GM19043 (cell line): ENCODE measurements around the gene AIG1.
"Not testable (repeated sequence)": the region's sequence is repeated elsewhere in the genome, so short reads cannot be mapped to it uniquely, and the experiment has no call there.

Experiments used
- ATAC-seq: cut with Tn5 transposase; IDR thresholded peaks from one replicate; pipeline ENCODE4 v1.9.1; 2021; ENCODE audit warnings: low read depth; ENCODE audit not compliant: unreplicated experiment

Gene AIG1

DNA sequence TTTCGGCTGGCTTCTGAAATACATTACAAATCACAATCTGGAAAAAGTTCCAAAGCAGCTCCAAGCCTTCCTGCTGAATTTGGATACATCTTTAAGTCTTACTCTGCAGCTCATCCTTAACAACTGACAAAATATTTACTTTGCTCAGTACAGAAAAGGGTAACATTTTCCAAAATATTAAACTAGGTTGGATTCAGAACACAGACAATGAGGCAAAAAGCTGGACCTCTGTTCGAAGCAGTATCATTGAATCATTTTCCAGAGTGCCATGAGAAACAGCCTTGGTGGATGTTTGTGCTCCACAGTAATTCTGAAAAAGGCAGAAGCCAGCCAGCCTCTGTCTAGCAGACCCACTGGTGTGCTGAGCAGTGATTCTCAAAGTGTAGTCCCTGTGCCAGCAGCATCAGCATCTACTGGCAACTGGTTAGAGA lies 162.1 kb downstream of the AIG1 start:
- ATAC-seq = no peak

DNA sequence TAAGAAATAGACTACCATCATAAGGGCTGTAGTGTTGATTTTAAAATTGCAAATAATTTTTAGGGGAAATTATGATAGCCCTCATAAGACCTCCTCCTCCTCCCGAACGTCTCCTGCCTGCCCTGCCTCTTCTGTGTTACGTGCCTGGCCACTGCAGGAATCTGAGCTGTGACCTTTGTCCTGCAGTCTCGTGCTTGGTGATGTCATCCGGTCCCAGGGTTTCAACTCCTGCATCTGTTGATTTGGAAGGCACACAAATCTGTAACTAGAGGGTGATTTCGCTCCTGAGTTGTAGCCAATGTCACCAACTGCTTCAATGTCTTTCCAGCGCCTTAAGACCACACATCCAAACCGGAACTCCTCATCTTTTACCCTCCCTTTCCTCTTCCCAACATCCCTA lies 163.2 kb downstream of the AIG1 start:
- ATAC-seq = no peak

DNA sequence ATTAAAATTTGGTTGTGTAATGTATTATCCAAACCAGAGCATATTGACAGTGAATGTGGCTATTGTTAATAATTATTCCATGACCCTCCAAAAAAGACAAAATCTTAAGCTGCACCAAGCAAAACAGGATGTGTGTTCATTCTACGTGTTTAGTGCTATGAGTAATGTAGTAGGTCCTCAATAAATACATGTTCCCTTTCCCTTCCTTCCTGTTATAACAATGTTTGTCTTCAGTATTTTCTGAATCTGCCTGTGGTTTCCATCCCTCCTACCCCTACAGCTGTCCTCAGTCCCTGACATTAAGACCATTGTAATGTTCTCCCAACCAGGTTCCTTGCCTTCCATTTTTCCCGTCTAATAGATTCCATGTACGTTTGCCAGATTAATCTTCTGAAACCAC lies 163.8 kb downstream of the AIG1 start:
- no peak for ATAC-seq

DNA sequence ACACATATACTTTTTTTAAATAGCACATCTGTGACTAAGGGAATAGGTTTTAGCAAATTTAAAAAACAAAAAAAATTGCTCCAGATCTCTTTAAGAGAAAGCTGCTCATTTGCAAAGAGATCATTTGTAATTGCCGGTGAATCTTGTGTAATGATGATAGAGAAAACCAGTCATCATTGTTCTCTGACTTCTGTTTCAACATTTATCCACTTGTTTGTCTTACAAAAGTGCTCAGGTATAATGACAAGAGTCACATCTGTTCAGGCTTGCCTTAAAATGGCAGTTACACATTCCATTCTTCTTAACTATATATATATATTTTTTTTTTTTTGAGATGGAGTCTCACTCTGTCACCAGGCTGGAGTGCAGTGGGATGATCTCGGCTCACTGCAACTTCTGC lies 165.2 kb downstream of the AIG1 start:
- no peak for ATAC-seq

DNA sequence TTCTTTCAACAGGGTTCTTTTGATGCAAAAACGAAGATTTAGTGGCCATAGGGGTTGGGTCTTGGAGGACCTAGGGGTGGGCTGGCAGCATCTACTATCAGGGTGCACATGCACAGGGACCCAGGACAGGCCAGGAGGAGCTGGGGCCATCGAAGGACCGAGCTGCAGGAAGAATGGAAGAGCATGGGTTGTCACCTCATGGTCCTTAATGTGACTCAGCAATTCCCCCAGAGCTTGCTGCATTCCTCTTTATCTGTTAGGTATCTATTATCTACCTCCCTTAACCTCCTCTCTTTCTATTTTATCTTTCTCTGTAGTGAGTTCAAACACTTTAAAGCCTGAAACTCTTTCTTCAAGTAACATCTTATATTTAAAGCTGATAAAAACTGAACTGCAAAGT lies 167.0 kb downstream of the AIG1 start:
- no peak for ATAC-seq

DNA sequence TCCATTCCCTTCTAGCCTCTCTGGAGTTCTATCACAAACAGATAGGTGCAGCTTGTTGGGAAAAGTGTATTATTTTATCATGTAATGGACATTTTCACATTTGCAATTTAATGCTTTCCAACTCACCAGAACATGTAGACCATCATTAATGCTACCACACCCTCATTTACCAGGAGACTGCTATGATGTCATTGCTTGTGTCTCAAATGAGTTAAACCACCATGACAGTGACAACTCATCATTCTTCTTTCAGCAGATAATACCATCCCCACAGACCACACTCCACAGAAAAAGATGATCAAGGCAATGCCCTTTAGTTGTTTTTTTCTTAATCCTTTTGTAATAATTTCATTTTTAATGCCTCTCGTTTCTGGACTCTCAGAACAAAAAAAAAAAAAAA lies 168.7 kb downstream of the AIG1 start:
- ATAC-seq = no peak

DNA sequence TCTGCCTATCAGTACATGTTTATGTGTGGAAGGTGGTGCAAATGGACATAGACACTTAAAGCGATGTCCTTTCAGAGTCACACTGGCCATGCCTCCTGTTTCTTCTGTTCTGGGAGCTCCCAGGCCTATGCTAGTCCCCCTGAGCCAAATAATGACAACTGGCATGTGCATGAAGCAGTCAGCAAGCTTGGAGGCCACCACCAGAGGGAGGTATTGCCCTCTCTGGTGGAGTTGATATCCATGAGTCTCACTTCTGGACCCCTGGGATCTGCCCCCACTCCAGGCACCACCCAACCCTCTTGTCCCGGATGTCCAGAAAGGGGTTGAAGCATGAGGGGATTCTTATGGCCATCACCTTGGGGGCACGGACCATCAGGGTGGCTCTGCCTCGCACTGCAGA lies 172.2 kb downstream of the AIG1 start:
- no peak for ATAC-seq

DNA sequence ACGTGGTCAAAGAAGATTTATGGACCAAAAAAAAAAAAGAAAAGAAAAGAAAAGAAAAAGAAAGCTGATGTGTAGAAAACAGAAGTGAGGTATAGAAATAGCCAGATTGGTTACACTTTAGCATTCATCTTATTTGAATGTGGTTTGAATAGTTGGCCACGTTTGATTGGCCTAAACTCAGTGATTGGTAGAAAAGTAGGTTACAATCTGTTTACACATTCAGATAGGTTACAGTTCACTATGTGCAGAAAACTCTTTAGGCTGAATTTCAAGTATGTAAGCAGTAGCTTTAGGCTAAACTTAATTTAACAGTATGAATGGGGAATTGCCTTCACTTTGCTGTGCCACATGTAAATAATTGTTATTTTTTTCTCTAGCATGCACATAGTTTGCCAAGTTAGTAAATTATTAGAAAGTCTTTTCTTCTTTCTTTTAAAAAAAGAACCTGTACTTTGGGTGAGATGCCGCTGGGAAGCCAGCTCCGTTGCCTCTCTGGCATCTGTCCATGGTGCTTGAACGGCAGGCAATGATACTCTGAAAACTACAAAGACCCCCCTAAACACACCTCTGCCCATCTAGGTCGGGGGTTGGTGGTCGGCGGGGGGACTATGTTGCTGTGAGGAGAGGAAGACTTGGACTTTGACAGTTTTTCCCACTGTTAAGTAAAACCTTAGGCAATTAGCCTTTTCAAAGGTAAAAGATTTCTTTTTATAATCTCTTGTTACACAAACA lies 173.0 kb downstream of the AIG1 start:
- ATAC-seq = no peak

DNA sequence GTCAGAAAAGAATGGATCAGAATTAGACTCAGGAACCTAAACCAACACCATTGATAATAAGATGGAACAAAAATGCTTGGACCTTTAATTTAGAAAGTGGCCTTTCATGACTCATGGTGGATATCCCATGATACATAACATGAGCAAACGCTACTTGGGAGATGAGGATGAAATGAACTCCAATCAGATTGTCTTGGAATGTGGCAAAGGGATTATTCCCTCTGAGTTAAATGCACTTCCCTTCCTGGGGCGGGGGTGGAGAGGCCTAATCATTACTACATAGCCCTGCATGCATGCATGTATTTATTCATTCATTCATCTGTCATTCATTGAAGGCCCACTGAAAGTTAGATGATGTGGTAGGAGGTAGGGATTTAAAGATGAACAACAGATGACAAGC lies 174.0 kb downstream of the AIG1 start:
- ATAC-seq = no peak

DNA sequence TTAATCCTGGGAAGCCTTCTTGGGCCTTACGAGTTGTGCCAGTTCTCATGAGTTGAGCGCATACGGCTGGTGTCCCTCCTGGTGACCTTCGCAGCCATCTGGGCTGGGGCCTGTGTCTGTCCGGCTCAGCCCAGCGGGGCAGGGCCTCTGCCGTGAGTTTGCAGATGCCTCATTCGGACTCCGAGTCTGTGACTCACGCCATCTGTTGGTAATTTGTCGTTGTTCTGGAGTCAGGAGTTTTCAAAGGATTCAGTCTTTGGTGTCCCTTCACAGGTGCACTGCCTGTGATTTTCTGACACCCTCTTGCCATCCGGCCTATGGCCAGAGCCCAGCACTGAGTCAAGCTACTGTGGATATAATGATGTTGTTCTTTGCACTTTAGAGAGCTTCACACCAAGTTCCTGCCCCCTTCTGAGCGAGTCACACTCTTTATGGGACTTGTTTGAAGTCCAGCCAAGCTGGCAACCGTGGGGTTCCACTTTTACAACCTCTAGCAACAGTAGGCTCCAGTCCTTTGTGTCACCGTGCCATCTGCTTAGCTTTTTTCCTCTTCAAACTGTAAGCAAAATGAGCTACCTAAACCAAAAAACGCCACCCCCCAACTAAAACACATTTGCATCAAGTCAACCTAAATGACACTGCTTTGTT lies 175.6 kb downstream of the AIG1 start:
- ATAC-seq = no peak

DNA sequence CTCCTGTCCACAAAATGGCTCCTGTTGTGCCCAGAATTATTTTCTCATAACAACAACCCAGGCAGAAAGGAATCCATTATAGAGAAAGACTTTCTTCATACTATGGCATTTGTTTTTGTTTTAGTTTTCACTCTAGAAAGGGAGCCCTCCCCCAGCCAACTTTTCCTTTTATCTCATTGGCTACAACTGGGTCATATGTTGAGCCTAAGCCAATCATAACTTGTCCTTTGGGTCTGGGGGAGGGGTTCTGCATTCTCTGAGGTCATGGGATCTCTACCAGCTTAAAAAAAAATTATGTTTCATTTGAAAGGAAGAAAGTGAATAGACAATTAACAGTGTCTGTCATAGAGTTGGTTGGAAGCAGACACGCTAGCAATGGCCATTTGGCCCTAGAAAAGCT lies 177.6 kb downstream of the AIG1 start:
- ATAC-seq = no peak

DNA sequence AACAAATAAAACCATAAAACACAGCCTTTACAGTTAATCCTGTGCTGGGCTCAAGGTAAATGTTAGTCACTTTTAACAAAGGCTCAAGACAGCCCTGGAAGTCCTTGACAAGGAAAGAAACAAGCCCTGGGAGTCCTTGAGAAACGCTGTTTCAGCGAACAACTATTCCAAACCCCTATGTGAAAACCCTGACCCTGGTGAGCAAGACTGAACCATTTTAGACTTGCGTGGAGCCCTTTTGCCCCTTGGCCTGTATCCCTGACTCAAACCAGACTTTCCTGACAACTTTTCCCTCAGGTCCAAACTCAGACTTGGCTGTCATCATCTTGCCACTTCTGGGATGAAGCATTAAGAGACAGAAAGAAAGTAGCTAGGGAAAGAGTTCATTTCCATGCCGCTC lies 180.4 kb downstream of the AIG1 start:
- ATAC-seq = no peak

DNA sequence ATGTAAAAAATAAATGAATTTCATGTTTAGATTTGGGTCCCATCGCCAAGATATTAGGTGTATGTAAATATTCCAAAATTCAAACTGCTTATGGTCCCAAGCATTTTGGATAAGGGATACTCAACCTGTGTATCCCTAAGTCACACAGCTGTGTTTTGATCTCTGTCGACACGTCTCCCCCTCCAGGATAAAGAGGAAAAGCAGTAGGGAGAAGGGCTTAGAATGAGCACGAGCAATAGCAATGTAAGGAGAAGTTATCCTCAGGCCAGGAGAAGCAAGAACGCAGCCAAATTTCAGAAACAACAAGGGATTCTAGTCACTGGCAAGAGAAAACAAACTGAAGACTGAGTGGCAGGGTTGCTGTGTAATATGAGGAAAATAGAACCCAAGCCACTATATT lies 181.2 kb downstream of the AIG1 start:
- ATAC-seq = no peak

DNA sequence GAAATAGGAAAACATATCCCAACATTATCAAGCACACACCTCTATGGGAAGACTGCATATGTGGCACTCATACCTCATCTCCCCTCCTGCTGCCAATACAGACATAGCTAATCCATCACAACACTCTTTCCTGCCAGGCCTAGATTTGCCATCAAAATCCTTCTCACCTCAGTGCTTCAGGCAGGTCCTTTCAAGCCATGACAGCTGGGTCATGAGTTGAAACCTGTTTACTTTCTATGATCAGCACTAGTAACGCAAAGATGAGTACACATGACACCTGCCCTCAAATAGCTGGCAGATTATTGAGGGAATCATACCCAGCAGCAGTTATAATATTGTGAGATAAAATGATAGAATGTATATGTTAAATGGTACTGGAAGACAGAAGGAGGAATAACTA lies 183.1 kb downstream of the AIG1 start:
- ATAC-seq = no peak

DNA sequence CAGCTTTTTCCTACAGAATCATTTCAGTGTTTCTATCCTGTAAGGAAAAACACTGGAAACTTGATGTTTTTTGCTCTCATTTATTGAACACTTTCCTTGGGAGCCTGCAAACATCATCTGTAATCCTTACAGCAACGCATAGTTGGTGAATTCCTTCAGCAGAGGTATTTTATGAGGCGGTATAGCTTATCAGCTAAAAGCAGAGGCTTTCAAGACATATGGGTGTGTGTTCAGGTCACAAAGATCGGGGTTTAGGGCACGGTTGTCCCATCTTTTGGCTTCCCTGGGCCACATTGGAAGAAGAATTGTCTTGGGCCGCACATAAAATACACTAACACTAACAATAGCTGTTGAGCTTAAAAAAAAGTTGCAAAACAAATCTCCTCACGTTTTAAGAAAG lies 185.0 kb downstream of the AIG1 start:
- no peak for ATAC-seq

DNA sequence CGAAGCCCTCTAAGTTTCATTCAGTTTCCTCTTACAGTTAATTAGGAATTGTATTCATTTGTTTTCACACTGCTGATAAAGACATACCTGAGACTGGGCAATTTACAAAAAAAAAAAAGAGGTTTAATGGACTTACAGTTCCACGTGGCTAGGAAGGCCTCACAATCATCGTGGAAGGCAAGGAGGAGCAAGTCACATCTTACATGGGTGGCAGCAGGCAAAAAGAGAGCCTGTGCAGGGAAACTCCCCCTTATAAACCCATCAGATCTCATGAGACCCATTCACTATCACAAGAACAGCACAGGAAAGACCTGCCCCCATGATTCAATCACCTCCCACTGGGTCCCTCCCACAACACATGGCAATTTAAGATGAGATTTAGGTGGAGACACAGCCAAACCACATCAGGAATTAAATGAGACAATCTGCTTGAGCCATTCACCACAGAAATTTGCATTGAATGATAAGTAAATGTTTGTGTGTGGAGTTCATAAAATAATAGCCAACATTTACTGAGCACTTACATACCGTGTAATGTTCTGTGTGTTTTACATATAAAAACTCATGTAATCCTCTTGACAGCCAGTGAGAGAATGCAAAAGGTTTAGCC lies 185.6 kb downstream of the AIG1 start:
- ATAC-seq = not testable (repeated sequence)

DNA sequence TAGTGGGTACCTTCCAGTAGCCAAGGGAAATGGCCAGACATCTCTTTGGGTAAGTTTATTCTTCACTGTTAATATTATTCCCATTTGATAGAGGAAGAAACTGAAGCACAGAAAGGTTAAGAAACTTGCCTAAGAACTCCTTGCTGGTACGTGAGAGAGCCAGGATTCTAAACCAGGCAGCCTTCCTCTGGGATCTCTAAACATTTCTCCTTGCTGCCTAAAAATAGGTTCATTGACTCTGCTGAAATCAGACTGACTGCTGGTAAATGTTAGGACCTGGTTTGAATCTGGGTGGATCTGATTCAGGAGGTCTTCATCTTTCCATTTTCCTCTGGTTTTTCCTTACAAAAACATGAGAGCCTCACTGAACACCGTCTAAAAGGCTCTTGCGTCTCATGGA lies 186.9 kb downstream of the AIG1 start:
- ATAC-seq = no peak

DNA sequence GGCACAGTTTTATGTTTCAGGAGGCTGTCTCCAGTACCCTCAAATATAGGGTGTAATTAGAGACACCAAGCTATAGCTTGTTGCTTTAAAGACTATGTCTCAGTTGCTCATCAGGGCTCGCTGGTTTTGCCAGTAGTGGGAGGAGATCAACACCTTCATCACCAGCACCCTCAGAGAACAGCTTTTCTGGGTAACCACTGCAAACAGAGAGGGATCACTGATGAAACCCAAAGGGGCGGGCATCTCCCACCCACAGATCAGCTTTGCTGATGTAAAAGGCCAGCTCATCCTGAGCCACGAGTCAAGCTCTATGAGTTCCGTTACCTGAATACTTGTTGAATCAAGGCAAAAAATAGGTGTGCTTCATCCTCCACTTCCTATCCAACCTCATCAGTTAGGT lies 187.7 kb downstream of the AIG1 start:
- no peak for ATAC-seq

DNA sequence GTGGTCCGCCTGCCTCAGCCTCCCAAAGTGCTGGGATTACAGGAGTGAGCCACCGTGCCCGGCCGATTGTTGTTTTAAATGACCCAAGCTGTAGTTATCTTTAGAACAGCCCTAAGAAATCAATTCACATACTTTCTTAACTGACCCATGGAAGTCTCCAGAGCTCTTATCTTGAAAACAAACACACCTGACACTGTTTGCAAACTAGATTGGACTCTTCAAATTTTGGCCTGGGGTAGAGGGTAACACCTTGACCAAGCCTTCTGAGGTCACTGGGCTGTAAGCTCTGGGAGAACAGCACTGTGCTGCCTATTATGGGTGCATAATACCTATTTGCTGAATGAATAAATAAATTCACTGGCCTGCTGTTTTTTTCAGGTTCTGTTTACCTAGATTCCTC lies 190.6 kb downstream of the AIG1 start:
- ATAC-seq = no peak

DNA sequence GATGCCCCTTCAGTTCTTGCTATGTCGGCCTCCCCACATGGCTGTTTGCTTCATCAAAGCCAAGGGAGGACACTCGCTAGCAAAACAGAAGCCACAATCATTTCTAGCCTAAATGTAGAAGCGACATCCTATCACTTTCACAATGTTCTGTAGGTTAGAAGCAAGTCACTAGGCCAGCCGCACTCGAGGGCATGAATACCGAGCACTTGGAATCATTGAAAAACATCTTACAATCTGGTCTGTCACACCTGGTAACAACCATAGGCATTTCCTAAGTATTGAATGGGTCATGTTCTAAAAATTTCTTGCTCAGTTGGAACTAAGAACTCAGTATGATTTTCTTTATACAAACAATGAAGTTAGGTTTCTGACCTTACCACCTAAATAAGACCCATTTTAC lies 192.3 kb downstream of the AIG1 start:
- no peak for ATAC-seq

DNA sequence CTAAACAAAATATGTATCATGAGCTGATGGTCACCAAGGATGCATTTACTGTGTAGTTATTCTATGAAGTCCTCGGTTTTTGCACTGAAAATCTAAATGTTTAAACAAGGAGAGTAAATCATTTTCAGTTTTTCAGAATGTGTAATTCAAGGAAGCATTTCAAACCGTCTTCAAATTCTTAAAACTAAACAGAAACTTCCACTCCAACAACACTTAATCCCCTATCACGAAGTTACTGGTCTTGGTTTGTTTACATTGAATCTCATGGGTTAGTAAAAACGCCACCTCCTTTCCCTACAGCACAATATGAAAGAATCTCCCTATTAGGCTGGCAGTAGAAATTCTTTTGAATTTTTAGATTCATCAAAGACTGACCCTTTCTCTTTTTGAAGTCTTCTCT lies 192.9 kb downstream of the AIG1 start:
- ATAC-seq = no peak

DNA sequence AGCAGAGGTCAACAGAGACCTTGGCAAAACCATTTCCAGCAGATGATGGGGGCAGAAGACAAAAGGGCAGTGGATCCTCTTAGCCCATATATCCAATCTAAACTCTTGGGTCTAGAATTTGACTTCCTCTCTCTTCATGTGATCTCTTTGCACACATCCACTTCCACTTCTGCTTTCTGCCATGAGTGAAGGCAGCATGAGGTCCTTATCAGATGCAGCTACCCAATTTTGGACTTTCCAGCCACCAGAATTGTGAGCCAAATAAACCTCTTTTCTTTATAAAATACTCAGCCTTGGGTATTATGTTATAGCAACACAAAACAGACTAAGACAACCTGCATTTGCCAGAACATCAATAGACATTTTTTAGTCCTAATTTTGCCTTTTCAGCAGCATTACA lies 198.3 kb downstream of the AIG1 start:
- ATAC-seq = no peak
